Neural cell (in vitro differentiated cells): Measurements from ENCODE around the gene TMEM259.

ENCODE experiments used
- TF ChIP-seq, protein P1 (sequence below): fragments of 450-650 bp; IDR thresholded peaks from 2 replicates; pipeline ENCODE4 v1.5.1; 2014; ENCODE audit warnings: antibody characterized with exemption, mild to moderate bottlenecking, moderate library complexity; ENCODE audit not compliant: poor library complexity, severe bottlenecking
- TF ChIP-seq, protein P2 (sequence below): IDR thresholded peaks from 2 replicates; pipeline ENCODE4 v1.6.1; 2012; ENCODE audit warnings: borderline replicate concordance

DNA sequence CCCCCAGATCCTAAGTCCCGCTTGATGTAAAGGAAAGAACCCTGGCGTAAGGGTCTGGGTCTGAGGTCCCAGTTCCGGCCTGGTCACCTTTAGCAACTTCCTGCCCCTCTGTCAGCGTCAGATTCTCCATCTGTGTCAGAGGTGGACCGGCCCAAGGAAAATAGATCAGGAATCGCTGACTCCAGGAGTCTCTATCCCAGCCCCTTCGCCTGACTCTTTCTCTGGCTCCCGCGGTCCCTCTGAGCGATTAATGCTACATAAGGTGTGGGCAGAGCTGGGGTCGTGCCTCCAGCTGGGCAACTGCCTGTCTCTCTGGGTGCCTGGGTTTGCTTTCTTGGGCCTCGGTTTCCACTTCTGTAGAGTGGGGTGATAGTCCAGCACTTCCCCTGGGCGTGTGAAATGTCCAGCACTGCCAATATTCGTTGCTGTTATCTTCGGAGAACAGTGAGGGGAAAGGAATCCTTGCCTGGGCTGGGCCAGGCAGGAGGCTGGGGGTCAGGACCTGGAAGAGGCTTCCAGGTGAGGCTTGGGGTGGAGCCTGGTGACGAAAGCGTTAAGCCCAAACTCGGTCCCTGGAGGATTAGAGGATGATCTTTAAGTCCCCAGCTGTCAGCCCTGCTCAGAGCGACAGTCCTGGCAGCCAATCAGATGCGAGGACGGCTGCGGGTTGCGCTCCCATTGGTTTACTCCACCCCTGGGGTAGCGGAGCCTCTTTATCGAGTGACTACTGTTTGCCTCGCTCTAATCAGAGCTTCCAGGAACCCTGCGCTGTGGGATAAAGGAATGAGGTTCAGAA, 19.8 kb upstream of the TMEM259 start:
- TF ChIP-seq, protein P1, sequence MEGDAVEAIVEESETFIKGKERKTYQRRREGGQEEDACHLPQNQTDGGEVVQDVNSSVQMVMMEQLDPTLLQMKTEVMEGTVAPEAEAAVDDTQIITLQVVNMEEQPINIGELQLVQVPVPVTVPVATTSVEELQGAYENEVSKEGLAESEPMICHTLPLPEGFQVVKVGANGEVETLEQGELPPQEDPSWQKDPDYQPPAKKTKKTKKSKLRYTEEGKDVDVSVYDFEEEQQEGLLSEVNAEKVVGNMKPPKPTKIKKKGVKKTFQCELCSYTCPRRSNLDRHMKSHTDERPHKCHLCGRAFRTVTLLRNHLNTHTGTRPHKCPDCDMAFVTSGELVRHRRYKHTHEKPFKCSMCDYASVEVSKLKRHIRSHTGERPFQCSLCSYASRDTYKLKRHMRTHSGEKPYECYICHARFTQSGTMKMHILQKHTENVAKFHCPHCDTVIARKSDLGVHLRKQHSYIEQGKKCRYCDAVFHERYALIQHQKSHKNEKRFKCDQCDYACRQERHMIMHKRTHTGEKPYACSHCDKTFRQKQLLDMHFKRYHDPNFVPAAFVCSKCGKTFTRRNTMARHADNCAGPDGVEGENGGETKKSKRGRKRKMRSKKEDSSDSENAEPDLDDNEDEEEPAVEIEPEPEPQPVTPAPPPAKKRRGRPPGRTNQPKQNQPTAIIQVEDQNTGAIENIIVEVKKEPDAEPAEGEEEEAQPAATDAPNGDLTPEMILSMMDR, result no peak
- TF ChIP-seq, protein P2, sequence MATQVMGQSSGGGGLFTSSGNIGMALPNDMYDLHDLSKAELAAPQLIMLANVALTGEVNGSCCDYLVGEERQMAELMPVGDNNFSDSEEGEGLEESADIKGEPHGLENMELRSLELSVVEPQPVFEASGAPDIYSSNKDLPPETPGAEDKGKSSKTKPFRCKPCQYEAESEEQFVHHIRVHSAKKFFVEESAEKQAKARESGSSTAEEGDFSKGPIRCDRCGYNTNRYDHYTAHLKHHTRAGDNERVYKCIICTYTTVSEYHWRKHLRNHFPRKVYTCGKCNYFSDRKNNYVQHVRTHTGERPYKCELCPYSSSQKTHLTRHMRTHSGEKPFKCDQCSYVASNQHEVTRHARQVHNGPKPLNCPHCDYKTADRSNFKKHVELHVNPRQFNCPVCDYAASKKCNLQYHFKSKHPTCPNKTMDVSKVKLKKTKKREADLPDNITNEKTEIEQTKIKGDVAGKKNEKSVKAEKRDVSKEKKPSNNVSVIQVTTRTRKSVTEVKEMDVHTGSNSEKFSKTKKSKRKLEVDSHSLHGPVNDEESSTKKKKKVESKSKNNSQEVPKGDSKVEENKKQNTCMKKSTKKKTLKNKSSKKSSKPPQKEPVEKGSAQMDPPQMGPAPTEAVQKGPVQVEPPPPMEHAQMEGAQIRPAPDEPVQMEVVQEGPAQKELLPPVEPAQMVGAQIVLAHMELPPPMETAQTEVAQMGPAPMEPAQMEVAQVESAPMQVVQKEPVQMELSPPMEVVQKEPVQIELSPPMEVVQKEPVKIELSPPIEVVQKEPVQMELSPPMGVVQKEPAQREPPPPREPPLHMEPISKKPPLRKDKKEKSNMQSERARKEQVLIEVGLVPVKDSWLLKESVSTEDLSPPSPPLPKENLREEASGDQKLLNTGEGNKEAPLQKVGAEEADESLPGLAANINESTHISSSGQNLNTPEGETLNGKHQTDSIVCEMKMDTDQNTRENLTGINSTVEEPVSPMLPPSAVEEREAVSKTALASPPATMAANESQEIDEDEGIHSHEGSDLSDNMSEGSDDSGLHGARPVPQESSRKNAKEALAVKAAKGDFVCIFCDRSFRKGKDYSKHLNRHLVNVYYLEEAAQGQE, result no peak
